ENCODE data around the gene HSD17B12.

The HSD17B12 gene

GRCh38 chr11:43871051-43871450 lies 190.5 kb downstream of the HSD17B12 start:
- DNase-seq = no peak

DNA sequence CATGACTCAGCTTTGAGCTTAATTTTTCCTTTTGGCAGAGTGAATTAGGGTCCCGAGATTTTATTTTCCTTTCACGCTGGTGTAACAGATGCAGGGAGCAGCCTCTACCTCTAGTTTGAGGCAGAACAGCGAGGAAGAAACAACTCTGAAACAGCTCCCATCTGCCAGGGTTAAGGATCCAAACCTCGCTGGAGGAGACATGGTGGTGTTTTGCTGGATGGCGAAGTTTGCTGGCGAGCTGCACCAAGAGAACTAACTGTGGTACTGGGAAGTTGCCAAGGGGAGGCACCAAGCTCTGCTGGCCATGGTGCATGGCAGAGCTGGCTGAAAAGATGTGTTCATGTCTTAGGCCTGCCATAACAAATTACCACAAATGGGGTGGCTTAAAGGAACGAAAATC lies 192.5 kb downstream of the HSD17B12 start:
- no peak for DNase-seq

DNA sequence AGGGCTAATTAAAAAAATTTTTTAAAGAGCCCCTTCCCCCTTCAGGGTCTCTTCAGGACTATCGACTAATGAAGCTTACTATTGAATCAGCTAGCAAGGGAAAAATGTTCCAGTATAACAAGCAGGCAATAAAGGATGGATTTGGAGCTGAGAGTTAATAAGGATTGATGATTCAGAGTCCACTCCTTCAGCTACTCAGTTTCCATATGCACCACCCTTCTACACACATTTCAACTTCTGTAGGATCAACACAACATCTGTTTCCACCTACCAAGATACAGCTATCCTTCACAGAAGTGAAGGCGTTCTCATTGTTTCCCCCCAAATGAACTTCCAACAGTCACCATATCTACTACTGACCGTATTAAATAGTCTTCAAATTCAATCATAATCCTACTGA lies 193.5 kb downstream of the HSD17B12 start:
- no peak for DNase-seq

- no peak for DNase-seq
Measured at GRCh38 chr11:43874738-43875137, 194.2 kb downstream of the HSD17B12 start.

- DNase-seq = no peak
Measured at GRCh38 chr11:43879789-43880639, 199.5 kb downstream of the HSD17B12 start.

DNA sequence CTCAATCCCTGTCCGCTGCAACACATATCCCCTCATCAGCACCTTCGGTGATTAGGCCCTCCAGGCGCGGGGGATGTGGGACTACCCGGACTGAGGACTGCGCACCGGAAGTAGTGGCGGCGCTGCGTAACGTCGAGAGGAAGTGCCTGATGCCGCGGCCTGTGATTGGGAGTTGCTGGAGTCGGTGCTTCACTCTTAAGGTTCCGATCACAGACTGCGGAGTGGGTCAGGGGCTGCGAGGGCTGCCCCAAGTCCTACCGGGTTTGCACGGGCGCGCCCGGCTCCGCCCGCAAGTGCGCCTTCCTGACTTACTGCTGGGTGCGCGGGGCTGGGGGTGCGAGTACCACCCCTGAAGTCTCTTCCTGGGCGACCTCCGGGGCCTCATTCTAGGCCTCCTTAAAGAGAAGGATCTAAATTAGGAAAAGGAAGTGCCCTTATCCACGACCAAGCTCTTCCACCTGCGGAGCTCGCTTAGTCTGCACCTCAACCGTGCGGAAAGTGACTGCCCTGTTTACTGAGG lies 200.2 kb downstream of the HSD17B12 start, which contains the start of gene ALKBH3:
TSS of gene ALKBH3 (plus strand) at position 192 of the 520 bp plus-strand sequence. CDS start 1,822 bp downstream, outside the sequence.
- DNase-seq = peak; percentile 94

GRCh38 chr11:43892851-43893250 lies 212.3 kb downstream of the HSD17B12 start:
- no peak for DNase-seq

- DNase-seq = no peak
Measured at GRCh38 chr11:43894546-43894945, 214.0 kb downstream of the HSD17B12 start.

GRCh38 chr11:43895601-43896000 lies 215.1 kb downstream of the HSD17B12 start:
- no peak for DNase-seq

DNA sequence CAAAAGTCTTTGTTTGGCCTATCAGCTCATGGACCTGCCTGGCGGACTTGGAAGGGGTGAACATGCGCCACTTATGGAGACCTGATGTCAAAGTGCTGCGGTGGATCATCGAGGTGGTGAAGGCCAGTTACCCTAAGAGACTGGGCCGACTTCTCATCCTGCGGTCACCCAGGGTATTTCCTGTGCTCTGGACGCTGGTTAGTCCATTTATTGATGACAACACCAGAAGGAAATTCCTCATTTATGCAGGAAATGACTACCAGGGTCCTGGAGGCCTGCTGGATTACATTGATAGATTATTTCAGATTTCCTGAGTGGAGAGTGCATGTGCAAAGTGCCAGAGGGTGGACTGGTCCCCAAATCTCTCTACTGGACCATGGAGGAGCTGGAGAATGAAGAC lies 218.0 kb downstream of the HSD17B12 start:
- DNase-seq = no peak

- no peak for DNase-seq
Measured at GRCh38 chr11:43899094-43899493, 218.6 kb downstream of the HSD17B12 start.

GRCh38 chr11:43901551-43901950 lies 221.0 kb downstream of the HSD17B12 start:
- DNase-seq = no peak

- no peak for DNase-seq
Measured at GRCh38 chr11:43903078-43903477, 222.5 kb downstream of the HSD17B12 start.

DNA sequence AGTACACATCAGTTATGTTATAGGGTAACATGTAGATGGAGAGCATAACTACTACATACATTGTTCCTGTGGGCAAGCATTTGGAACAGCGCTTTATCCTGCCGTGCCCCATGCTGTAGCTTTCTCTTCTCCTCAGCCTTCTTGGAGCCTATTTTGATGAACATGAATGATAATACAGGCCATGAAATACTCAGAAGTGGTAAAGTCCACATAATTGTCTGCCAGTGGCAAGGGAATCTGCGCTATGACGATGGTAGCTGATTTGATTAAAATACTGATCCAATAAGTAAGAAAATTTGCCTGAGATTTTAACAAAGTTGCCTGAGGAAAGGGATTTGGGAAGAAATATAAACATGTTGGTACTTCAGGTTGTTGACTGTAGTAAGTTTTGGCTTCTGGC lies 223.4 kb downstream of the HSD17B12 start:
- DNase-seq = no peak

- no peak for DNase-seq
Measured at GRCh38 chr11:43904742-43905535, 224.4 kb downstream of the HSD17B12 start.

GRCh38 chr11:43905813-43906241 lies 225.3 kb downstream of the HSD17B12 start:
- DNase-seq = no peak
